Measurements from ENCODE around the gene SIM2.

The SIM2 gene

DNA sequence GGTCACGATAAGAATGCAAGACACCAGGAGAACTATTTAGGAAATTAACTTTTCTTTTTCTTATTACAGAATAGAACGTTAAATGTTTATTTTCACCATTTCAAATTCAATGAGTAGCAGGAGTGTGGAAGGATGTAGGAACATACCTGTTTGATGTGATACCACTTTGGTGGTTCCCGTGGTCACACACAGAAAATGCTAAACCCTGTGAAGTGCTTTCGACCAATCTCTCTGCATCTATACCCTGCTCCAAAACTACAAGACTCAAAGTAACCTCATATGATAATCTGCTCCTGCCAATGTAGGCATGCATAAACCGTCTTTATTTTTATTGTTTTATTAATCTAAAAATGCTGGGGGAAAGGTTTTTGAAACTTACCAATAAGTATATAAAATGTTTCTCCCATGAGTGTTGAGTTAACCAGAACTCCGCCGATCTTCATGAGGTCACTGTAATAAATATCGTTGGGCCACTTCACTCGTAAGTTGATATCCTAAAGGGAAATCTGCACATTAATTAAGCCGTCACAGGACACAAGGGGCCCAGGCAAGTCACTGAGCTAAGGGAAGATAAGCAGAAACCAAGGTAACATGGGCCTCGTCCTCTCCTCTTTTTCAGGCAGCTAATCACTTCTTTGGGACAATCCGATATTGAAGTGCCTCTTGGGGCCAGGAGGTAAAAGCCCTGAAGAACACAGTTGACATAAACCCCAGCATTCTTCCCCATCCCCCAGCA lies 60.6 kb downstream of the SIM2 start:
- no peak for DNase-seq (ENCODE audit: low read depth in 1 of 2, low spot score in 1 of 2)

DNA sequence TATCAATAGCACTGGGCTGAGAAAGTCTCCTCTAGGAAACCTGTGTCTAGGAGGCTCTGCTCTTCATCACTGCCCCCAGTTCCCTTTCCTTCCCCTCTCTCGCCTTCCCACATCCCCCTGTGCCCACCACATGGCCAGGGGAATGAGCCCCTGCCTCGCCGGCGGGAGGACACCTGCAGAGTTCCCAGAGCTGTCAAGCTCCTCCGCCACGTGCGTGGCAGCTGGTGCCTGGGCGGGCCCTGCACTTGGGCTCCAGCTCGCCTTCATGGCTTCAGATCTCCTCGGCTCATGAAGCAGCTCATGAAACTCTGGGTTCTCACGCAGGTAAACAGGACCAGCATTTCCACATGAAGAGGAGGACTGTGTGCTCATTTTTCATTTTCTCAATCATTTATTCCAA lies 62.8 kb downstream of the SIM2 start:
- DNase-seq (ENCODE audit: low read depth in 1 of 2, low spot score in 1 of 2), result no peak

DNA sequence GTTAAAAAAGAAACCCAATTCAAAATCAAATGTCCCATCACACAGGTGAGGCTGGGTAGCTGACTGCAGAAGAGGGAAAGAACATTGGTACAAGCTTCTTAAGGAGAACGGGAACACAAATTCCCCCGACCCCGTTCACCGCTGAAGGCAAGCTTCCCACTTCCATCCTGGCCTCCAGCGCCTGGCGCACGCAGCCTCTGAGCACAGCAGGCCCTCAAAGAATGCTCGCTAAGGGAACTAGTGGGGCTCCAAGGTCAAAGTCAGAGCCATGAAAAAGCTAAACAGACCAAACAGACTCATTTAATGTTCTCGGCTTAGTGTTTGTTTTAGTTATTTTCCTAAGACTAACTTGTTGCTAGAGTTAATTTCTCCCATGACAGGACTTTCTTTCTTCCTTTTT lies 63.7 kb downstream of the SIM2 start:
- no peak for DNase-seq (ENCODE audit: low read depth in 1 of 2, low spot score in 1 of 2)

DNA sequence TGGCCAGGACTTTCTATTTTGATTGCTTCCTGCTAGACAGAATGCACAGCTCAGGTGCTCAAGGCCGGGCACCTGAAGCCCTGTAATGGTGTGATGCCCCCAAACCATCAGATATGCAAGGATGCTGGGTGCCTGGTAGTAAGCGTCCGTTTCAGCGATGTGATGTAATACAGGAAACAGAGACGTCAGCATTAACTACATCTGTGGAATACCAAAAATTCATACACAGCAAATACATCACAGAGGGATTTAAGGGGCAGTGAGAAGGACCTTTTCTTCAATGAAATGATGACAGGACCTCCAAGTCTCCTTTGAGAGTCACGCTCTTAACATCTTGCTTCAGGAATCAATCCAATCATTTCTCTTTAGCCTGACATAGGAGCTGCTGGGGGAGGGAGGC lies 64.4 kb downstream of the SIM2 start:
- DNase-seq (ENCODE audit: low read depth in 1 of 2, low spot score in 1 of 2), result no peak

DNA sequence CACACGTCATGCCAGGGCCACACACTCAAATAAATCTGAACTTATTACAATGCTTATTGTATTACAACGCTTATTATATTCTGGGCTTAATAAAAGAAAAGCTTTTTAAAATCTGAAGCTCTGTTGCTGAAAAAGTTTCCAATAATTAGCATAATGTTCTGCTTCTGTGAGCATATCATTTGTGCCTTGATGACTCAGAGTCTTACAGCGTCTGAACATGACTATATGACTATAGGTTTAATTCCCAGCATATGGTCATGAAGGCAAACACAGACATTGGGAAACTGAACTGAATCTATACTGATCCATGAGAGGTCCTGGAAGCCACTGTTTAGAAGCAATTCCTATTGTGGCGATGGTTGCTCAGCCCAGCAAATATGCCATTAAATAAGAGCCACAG lies 66.3 kb downstream of the SIM2 start:
- no peak for DNase-seq (ENCODE audit: low read depth in 1 of 2, low spot score in 1 of 2)

DNA sequence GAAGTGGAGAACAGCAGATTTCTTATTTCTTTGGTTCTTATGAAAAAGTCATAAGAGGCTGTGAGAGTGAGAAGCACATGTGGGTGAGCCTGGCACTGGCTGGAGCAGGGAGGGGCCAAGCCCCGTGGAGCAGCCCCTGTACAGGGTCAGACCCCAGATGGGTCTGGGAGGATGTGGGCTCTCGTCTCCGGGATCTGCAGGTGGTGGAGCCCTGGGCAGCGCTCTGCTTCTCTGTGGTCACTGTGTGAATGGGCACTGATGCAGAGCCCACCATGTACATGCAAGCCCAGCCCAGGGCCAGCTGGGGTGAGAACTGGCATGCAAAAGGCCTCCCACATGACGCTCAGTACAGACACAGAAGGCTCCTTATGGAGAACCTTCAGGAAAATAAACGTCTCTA lies 67.6 kb downstream of the SIM2 start:
- DNase-seq (ENCODE audit: low read depth in 1 of 2, low spot score in 1 of 2), result no peak

DNA sequence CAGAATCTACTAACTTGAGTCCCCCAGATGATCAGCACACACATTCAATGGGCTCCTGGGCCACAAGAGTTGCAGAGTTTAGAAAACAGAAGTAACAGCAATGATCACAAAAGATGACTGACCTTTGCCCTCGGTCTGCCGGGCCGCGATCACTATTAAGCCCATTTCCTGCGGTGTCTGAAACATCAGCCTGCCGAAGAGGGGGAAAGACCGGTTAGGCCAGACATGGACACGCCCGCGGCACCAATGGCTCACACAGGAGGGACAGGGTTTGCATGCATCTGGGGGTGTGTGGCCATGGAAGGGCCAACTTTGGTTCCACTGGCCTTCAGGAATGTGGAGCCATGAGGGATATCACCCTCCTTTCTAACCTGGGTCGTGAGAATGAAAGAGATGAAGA lies 68.2 kb downstream of the SIM2 start:
- no peak for DNase-seq (ENCODE audit: low read depth in 1 of 2, low spot score in 1 of 2)

DNA sequence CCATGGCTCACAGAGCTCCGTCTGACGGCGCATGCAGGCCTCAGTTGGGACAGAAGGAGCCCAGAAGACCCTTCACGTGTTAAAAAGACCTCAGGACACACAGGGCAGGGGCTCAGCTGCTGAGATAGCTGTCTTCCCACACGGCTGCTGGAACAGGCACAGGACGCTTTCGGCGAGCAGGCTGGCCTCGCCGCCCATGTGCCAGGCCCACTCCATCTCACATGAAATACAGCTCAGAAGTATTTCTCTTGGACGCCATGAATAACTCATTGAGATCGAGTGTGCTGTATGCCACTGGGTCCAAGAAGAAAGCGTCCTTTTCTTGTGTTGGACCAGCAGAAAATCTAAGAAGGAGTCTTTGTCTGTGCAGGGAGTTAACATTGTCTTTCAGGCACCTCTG lies 69.6 kb downstream of the SIM2 start:
- DNase-seq (ENCODE audit: low read depth in 1 of 2, low spot score in 1 of 2), result no peak

DNA sequence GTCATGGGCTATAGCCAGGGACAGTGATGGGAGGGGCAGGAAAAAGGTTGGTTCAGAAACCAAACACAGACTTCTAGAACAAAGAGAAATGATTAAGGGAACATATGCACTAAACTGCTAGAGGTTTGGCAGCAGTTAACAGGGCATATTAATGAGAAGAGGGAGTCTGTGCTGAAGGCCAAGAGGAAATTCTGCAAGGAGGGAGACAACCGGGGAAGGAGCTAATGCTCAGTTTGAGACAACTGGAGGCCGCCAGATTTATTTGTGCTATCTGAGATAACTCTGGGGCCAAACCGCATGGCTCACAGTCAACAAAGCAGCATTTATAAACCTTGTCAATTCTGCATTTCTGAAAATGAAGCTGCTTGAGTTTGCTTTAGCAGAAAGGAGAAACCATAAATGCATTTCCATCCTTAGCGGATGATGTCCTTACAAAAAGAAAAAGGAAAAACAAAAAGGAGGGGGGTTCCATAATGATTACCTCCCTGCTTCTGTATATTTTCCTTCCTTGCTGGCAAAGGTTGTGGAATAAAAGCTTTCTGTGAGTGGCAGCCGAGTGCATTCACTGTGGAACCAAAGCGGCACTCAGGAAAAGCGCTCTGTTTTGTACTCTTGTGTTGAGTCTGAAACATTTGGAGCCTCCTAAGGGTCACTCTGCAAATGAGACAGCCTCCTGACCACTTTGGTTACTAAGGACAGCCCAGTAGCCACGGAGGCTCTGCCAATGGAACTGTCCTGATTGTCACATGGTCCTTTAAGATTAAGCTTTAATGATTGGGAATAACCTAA lies 70.3 kb downstream of the SIM2 start:
- no peak for DNase-seq (ENCODE audit: low read depth in 1 of 2, low spot score in 1 of 2)

DNA sequence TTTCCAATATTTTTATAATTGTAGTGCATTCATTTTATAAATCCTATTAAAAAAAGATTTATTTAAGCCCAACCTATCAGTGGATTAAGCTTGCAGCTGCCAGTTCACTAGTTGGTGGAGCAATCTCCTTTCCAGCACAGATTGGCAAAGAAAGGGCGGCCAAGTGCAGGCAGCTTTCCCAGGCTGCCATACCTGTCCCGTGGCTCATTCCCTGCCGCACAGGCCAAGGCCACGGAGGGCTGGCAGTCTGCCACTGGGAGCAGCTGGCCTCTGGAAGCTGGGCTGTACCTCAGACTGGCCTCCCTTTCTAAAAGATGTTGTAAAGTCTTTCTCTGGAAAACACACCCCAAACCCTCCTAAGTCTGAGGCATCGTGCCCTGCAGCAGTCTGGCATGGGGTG lies 74.2 kb downstream of the SIM2 start:
- no peak for DNase-seq (ENCODE audit: low read depth in 1 of 2, low spot score in 1 of 2)

DNA sequence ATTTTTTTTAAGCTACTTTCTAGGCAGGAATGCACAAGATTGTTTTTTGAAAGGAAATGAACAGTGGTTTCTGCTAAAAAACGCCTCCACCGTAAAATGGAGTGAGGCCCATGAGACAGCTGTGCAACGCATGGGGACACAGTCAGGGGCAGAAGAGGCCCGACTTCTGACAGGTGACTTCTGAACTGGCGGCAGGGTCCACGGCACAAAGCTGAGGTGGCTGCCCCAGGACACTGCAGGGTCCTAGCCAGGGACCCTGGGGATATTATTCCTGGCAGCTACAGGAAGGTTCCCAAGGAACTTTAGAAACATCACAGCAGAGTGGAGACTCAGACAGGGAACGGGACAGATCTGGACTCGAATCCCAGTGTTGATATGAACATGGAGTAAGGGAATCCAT lies 75.1 kb downstream of the SIM2 start:
- no peak for DNase-seq (ENCODE audit: low read depth in 1 of 2, low spot score in 1 of 2)

DNA sequence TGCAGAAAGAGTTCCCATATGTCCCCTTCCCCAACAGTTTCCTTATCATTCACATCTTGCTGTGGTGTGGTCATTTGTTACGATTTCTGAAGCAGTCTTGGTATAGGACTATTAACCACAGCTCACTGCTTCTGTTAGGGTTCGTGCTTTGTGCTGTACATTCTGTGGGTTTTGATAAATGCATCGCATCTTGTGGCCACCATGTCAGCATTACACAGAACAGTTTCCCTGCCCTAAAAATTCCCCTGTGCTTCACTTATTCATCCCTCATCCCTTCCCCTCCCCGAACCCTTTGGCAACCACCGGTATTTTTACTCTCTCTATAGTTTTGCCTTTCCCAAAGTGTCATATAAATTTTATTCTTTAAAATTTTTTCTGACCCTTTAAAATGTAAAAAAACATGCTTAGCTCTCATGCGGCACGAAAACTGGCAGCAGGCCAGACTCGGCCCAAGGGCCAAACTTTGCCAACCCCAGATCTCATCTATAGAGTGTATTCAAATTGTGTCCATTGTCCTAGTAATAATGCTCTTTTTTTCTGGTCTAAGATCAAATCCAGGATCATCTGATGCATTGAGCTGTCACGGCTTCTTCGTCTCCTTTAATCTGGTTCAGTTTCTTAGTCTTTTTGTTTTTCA lies 78.2 kb downstream of the SIM2 start:
- no peak for DNase-seq (ENCODE audit: low read depth in 1 of 2, low spot score in 1 of 2)

DNA sequence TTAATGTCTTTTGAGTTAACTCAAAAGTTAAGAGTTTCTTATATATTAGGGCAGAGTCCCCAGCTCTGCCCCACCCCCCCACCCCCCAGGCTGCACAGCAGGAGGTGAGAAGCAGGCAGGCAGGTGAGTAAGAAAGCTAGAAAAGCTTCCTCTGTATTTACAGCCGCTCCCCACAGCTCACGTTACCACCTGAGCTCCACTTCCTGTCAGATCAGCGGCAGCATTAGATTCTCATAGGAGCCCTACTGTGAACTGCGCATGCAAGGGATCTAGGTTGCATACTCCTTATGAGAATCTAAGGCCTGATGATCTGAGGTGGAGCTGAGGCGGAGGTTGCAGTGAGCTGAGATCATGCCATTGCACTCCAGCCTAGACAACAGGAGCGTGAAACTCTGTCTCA lies 81.9 kb downstream of the SIM2 start:
- no peak for DNase-seq (ENCODE audit: low read depth in 1 of 2, low spot score in 1 of 2)

DNA sequence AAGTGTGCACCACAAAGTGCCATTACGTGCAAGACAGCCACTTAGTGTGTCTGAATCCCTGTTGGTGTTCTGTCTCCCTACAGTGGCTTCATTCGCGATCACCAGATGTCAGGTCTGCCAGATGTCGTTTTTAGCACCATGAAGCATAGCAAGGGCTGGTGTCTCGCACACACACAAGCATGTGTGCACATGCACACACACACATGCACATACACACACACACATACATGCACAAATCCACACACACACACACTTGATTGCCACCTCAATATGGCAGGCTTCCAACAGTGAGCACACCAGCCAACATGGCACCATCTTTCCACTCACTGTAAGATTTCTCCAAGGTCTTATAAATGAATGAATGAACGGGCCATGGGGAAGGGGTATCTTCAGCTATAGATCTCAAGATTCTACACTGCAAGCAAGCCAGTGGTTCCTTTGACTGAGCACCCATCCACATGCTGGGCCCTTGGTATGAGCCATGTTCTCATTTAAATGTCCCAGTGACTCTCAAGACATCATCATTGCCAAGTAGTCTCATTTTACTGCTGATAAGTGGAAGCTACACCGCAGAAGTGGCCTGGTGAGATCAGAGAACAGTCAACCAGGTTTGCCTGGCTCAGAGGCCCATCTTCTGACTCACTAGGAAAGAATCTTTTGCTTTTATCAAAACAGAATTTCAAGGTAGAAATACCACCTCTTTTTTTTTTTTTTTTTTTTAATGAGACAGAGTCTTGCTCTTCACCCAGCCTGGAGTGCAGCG lies 84.9 kb downstream of the SIM2 start:
- no peak for DNase-seq (ENCODE audit: low read depth in 1 of 2, low spot score in 1 of 2)

DNA sequence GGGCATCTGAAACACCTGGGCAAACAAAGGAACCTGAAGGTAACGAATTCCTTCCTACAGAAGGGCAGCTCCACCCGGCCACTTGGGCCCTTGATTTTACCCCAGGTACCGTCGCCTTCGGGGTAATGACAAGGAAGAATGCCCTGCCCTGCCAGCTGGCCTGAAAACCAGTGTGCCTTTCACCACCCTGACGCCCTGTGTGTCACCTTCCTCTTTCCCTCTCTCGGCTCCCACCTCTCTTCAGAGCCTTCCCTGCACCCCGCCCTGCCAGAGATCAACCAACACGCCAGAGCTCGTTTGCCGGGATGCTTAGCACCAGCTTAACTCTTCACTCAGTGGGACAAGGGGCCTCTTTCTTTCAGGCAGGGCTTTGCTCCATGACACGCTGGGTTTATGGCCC lies 86.0 kb downstream of the SIM2 start:
- DNase-seq (ENCODE audit: low read depth in 1 of 2, low spot score in 1 of 2), result no peak

DNA sequence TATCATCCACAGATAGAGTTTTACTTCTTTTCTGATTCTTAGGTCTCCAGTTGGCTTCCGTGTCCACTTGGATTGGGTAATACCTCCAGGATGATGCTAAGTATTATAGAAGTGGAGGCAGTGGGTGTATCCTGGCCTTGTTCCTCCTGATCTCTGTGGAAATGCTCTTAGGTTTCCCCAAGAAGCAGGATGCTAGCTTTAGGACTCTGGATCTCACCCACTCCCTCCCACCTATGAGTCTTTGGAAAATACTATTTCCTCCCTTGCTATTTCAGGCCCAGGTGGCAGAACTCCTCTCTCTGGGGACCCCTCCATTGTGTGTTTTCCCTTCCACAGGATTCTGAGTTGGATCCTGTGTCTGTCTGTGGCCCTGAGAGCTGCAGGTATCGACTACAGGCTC lies 86.7 kb downstream of the SIM2 start:
- DNase-seq (ENCODE audit: low read depth in 1 of 2, low spot score in 1 of 2), result no peak

DNA sequence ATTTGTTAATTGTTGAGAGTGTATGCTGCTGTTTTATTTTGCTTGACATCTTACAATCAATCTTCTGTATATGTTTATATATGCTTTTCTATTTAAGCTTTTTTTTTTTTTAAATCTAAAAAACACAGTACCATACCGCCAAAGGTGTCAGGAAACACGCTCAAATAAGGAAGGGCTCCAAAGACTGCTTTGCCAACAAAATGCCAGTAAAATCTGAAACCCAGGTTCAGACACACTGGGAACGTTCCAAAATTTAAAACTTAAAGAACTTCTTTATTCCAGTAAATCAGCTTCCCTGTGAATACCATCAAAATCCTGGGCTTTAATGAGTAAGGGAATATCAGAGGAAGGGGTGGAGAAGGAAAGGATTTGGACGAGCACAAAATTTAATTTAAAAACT lies 87.3 kb downstream of the SIM2 start:
- DNase-seq (ENCODE audit: low read depth in 1 of 2, low spot score in 1 of 2), result no peak

DNA sequence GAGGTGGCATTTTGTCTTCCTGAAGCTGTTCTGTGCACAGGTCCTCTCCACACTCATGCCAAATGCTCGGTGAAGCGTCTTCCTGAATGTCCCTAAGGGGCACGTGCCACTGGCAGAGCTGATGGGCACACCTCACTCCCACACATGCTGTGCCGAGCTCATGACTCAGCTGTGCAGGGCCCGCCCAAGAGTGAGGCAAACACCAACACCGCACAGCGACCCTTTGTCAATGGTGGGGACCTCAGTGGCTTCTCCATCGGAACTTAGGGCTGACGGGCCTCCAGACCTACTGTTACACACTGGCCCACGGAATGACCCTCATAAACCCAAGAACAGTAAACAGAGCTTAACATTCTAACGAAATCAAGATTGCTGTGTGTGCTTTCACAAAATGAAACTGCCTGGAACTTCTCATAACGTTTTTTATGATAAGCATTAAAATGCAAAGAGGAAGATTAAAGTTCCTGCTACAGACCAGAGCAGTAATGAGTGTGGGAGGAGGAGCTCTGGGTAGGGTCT lies 89.3 kb downstream of the SIM2 start:
- no peak for DNase-seq (ENCODE audit: low read depth in 1 of 2, low spot score in 1 of 2)

DNA sequence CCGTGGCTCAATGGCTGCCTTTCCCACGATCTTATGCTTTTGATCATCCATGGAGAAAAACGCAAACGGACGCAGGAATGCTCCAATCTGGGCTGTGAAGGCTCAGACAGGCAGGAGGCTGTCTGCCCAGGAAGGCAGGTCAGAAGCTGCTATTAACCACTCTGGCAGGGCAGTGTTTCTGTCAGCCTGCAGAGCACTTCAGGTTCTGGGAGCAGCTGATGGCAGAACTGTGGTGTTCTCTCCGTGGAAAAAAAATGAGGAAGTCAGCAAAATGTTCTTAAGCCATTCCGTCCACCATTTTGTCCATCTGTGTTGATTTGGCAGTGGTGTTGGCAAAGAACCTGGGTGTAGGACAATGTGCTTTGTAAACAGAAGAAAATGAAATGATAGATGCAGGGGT lies 91.7 kb downstream of the SIM2 start:
- DNase-seq (ENCODE audit: low read depth in 1 of 2, low spot score in 1 of 2), result no peak

DNA sequence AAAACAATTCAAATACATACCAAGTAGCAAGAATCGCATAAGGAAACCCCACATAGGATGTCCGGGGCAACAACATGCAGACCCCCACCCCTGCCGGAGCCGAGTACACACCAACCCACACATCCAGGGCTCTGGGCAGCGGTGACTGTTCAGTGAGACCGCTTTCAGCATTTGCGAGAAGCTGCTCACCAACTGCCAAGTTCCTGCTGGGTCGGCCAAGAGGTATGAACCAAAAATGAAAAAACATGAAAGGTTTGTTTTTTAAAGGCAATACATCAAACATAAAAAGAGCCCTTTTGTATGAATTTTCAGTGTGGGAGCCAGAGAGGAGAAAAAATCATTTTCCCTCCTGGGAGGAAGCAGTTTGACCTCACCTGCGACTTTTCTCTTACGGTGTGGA lies 92.3 kb downstream of the SIM2 start:
- DNase-seq (ENCODE audit: low read depth in 1 of 2, low spot score in 1 of 2), result no peak

DNA sequence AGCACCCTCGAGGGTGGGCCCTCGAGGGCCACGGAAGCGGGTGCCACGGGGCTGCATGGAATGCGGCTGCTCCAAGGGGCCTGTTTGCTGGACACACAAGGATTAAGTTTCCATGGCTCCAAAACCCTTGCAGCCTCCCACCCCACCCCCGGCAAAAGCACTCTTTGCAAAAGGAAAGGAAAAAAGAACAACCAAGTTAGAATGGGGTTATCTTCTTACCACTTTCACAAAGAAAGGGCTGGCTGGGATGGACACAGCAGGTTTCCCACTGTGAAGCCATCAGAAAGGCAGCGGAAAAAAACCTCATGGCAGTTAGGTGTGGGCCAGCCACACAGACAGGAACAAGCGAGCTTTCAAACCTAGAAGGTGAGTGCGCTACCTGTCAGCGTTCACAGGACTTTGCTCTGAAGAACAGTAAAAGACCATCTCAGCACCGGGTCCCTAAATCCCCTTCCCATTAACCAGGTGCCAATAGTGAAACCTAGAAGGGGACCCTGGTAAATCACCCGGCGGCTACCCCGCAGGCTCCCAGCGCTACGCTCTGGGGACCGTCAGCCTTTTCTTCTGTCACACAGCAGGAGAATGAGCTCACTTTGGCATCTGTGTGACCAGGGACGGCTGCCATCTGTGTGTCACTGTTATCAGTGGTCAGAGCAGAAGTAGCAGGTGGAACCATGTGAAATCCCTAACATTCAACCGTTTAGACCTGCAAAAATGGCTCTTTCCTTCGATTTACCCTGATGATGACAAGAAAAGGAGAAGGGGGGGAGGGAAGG lies 93.0 kb downstream of the SIM2 start:
- DNase-seq (ENCODE audit: low read depth in 1 of 2, low spot score in 1 of 2), result no peak
